ENCODE results near the gene VPS37B.
A peak's percentile ranks its signal among the peaks of the same experiment; 100 is the strongest.

The VPS37B gene

DNA sequence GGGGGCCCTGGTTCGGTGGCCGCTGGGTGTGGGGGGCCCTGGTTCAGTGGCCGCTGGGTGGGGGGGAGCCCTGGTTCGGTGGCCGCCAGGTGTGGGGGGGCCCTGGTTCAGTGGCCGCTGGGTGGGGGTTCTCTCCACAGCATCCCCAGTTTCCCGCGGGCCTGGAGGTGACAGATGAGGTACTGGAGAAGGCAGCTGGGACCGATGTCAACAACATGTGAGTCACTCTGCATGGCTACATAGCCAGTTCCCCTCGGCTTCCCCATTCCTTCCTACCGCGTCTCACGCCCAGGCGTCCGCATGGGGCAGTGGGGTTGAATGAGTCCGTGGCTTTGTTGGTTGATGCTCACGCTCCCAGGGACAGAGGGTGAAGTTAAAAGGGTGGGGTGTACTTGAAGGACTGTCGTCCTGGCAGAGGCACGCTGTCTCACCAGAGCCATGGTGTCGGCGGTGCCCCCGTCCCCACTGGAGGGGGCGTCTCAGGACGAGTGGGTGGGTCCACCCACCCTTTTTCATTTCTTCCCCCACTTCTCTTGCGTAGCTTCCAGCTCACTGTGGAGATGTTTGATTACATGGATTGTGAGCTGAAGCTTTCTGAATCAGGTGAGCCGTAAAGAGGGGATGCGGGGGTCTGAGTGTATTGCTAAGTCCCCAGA lies 45.1 kb downstream of the VPS37B start:
- DNase-seq: no peak

DNA sequence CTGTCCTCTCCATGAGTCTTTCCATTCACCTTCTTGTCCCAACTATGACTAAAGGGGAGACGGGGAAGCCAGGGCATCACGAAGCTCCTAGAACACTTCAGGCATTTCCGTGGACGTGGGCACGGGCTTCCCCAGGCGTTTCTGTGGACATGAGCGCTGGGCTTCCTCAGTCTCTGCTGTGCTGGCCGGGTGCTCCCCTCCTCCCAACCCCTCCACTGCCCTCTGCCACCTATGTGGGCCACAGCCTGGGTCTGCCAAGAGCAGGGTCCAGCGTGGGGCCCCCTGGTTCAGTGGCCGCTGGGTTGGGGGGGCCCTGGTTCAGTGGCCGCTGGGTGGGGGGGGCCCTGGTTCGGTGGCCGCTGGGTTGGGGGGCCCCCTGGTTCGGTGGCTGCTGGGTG lies 45.9 kb downstream of the VPS37B start:
- no peak for DNase-seq

DNA sequence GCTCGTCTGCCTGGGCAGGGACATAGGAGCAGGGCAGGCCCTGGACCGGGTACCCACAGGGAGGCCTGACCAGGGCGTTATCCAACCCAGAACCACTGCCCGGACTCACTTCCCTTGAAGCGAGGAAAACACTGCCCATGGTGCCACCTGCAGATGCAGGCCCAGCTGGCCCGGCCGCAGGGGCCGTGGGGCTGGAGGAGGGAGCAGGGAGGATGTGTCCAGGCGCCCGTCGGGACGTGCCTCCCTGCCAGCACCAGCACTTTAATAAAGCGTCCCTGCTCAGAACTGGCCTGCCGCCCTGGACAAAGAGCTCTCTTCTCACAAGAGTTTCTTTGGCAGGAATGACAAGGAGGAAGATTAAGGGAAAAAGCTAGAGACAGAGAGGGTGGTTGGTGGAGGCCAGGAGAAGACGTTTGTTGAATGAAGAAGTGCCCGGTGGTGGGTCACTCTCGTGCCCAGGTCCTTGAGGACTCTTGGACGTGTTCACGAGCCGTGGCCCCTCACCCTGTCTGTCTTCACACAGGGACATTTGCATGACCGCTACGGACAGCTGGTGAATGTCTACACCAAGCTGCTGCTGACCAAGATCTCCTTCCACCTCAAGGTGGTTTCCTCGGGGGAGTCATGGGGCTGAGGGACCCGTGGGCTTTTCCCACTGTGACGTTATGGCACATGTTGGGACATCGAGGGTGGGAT lies 46.4 kb downstream of the VPS37B start:
- DNase-seq: no peak

DNA sequence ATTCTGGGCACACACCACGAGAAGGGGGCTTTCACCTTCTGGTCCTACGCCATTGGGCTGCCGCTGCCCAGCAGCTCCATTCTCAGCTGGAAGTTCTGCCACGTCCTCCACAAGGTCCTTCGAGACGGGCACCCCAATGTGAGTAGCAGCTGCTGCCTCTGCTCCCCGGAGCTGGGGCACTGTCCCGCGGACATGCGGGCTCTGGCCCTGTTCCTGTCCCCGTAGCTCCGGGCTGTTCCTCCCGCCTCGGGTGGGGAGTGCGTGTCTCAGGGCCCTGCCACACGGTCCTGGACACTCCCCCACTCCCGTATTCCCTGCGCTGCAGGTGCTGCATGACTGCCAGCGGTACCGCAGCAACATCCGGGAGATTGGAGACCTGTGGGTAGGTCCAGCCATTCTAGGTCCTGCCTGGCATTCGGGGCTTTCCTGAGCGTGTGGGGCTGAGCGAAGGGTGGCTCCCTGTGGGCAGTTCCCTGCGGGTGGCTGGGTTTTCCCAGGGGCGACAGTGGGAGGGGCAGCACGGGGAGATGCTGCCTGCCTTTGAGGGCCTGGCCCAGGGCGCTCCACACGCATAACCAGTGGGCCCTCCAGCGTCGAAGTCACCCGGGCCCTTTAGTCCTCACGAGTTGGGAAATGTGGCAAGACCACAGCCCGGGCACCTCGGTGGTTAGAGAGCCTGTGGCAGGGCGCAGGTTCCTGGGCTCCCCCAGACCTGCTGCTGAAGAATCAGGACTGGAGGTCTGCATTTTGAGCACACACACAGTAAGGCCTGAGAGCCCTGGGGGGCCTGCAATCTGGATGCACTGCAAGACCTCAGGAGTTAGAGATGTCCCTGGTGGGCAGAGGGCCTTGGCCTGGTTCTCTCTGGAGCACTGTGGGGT lies 47.2 kb downstream of the VPS37B start:
- DNase-seq: no peak

DNA sequence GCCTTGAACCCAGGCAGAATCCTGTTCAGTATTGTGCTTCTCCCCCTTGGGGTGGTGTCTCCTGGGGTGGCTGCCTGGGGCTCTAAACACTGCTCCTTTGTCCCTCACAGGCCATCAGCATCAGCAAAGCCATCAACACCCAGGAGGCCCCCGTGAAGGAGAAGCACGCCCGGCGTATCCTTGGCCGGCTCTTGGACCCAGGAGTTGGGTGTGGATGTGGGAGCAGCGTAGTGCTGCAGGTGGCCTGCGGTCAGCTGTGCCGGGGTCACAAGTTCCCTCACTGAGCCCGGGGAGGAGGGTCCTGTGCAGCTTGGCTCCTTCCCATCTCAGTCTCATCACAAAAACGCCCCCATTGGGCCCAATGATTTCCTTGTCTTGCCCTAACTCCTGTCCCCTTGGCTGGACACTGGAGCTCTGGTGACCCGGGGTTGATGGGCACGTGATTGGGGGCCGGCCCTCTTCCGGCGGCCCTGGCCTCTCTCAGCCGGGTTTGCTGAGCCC lies 48.0 kb downstream of the VPS37B start:
- DNase-seq: no peak

DNA sequence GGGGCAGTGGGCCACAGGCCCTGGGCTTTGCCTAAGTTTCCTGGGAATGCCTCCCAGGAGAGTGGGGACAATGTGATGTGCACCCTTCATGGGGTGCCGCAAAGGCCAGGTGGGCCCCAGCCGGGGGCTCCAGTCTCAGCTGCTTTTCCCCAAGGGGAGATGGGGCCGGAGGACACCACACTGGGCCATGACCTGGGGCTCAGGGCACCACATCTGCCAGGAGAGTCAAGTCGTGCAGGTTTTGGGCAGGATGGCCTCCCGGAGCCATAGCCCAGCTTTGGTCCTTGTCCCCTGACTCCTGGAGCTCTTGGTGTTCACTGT lies 48.4 kb downstream of the VPS37B start:
- no peak for DNase-seq

DNA sequence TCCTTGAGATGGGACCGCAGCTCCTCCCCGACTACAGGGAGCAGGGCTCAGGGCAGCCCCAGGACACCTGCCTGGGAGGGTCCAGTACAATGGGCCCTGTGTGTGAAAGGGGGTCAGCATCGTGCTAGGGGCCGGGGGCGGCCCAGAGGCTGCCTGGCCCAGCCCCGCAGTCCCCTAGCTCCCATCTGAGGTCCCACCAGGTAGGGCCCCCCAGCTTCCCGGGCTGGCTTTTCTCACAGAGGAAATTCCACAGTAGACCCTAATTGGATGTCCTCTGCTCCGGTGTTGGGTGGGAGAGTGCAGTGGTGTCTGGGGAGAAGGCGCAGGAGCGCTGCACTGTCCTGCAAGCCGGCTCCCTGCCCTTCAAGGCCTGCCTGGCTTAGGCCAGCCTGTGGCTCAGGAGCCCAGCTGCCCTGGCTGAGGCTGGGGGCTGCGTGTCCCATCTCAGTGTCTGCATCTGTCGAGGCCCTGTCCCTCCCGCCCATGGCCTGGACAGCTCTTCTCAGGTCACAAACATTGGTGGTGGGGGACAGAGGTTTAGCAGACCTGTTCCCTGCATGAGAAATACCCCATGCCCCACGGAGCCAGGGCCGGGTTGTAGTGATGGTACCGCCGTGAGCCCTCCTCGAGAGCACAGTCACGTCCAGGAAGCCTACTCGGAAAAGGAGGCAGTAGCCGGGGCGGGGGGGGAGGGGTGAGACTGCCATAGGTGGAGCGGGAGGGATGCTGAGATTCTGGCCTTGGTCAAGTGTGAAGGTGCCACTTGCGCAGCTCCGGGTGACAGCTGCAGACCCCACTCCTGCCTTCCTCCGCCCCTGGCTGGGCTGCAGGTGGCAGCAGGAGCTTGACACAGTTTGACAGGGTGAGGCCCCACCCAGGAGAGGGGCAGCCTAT lies 49.1 kb downstream of the VPS37B start:
- no peak for DNase-seq

DNA sequence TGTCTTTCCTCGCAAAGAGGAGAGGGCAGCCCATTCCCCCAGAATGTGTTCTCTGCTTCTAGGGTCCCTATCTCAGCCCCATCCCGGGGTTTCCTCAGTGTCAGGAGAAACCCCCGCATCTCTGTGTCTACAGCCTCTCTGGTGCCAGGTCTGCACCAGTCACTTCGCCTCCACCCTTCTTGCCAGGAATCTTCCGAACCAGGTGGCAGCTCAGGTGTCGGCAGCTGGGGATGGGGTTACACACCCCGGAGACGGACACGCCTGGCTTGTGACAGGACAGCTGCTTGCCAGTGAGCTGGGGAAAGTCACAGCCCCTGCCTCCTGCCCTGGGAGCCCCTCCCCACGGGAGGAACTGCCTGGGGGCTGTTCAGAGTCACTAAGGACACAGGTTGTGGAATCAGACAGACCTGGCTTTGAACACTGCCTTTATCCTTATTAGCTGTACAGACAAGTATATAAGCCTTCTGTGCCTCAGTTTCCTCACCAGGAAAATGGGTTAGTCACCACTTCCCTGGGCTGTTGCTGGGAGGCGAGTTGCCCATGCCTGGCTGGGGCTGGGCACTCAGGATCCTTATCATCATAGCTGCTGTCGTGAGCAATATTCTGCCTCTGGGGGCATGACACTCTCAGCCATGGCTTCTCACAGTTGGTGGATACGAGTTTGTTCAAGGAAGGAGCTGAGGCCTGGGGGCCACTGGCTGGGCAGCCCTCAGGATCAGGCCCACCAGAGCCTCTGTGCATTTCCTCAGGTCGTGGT lies 49.9 kb downstream of the VPS37B start:
- DNase-seq: no peak

DNA sequence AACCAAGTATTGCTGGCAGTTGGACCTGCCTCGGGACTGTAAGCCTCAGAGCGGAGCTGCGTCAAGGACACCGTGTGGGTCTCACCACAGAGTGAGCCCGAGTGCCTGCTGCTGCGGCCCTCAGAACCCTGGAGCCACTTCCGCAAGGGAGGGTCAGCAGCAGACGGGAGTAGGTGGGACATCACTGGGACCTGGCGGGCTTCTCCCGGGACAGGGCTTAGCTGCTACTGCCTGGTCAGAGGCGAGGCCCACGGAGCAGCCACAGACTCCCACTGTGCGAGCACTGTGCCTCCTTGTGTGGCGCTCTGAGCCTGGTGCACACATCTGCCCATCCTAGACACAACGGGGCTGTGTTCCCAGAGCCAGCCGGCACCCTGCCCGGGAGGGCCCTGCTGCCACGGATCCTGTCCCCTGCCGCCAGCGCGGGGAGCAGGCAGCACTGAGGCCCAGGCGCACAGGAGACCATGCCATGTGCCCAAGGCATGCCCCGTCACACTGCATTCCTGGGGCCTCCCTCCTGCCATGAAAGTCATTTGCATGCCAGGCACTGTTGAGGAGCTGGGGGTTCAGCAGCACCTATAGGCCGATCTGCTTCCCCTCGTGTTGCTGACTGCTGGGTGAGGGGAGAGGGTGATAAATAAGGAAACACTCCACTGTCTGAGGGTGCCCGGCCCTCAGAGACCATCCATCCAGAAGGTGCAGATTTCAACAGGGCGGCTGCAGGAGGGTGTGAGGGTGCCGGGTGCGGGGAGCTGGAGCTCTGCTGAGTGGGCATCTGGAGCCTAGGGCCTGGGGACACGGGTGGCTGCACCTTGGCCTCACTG lies 50.7 kb downstream of the VPS37B start:
- DNase-seq: peak; percentile 11

DNA sequence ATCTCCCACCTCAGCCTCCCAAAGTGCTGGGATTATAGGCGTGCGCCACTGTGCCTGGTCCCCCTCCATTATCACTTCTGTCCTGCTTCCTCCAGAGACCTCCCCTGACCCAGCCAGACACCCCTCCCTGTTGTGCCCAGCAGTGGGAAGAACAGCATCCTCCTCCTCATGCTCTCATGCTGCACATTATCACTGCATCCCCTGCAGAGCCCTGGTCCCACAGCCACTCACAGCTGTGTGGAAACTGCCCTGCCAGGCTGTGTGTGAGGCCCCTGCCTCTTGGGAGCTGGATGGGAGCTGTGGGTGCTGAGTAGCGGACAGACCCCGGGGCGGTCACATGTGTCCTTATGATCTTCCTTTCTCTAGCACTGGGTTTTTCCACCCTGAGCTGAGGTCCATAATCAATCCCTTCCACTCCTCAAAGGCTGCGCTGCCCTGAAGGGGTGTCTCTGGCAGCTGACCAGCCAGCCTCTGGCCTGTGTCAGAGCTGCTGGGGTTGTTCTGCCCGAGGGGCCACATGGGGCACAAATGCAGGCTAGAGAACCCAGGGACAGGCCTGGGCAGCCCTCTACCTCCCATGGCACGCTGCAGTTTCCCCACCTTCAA lies 51.5 kb downstream of the VPS37B start:
- DNase-seq: no peak

DNA sequence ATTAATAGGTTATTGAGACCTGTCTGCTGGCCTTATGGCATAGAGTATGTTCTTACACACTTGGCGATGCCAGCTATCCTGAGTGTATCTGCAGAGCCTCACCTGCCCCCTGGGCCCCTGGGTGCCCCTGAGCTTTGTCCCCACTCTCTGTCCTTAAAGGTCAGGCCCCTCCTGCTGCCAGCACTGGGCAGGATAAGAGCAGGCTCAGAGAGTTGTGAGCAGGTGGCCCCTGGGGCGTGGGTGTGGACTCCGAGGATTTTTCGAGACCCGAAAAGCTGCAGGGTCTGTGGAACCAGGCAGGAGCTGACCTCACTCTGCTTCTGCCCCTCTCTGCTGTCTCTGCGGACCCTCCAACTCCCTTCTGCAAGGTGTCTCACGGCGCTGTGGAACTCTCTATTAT lies 52.5 kb downstream of the VPS37B start:
- DNase-seq: peak; percentile 4

DNA sequence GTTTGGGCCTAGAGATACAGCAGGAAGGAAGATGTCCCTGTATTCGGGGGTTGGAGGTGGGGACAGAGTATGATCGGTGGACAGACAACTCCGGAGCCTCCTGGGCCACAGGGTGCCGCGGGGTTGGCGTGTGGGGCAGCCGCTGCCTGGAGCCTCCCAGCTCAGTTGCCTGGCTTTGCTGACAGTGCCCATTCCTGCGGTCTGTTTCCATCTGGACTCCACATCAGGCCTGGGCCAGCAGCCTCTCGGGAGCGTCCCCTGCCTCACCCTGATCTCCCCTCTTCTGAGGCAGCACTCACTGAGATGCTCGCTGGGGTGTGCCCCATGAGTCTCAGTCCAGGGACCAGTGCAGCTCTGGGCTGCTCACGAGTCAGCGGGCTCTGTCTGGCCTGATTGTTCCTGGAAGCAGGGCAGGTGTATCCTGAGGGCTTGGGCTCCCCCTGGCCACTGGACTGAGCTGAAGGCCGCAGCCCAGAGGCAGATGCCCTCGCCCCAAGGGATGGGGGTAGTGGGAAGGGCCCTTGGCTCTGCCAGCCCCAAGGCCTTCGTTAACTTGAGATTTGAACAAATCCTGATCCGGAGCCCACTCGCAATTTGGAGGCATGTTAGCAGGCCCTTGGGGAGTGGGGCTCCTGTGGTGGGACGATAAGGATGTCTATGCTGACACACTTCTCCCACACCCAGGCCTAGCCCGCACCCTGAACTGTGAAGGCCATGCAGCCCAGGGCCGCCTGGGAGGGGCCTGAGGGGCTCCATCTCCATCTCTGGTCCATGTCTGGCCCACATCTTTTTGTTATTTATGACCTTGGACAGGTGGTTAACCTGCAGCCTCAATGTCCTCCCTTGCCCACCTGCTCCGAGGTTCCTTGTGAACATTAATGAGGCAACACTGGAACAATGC lies 53.2 kb downstream of the VPS37B start:
- peak; percentile 13 for DNase-seq

DNA sequence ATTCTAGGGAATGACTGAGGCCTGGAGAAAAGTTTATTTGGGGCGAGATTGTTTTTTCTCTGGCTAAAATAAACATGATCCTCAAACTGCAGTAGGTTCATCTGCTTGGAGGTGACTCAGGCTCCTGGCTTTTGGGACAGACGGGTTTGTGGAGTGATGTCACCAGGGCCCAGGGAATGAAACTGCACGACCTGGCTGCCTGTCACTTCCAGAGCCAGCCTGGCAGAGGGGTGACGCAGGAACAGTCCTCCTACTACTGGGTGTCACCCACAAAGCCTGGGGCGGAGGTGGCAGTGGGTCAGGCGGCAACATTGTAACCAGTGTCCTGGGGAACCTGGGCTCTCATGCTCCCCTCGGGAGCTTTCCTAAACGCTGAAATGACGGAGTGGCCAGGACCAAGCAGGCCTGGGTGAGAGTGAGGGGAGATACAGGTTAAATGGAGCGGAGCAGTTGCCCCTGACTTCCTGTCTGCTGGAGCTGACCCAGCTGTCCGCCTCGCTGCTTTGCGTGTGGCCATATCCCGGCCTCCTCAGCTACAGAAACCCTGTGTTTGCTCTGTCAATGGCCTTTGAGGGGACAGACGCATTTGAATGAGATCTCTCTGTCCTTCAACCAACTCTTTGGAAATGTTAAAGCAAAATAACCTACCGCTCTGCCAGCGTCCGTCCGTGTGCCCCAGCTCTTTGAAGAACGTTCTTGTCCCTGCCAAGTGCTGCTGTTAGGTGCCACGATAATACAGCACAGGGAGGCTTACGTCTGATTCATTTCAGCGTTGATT lies 54.2 kb downstream of the VPS37B start:
- peak; percentile 10 for DNase-seq

DNA sequence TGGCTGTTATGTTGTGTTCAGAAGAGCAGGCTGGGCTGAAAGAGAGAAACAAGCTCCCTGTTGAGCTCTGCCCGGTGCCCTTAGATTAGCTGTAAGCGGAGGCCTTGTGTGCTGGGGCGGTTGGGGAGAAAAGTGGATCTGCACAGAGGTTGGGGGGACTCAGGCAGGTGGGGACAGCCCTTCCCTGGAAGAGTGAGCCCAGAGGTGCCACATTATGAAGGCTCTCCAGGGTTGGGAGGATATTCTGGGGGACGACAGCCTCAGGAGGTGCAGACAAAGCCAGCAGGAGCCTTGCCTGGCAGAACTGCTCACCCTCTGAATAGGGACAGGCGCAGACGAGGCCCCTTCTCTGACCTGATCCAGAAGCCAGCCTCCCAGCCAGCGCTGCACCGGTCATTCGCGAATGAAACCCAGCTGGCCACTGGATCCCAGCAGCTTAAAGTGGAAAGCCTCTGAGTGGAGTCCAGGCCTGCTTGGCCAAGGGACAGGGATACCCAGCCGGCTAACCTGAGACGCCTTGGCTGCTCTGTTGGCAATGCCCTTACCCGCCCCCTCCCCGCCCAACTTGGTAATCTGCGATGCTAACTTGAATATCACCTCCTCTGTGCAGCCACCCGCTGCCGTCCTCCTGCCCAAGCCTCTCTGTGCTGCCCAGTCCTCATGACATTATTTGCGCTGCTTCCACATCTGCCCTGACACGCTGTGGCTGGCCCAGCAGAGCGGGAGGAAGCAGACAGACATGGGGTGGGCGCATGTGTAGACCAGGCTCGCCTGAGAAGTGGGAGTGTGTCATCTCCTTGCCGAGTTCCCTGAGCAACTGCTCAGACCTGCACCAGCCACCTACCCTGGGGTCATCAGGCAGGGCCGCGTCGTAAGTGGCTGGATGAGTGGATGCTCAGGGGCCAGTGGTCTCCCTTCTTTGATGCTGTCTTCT lies 55.1 kb downstream of the VPS37B start:
- DNase-seq: peak; percentile 9

DNA sequence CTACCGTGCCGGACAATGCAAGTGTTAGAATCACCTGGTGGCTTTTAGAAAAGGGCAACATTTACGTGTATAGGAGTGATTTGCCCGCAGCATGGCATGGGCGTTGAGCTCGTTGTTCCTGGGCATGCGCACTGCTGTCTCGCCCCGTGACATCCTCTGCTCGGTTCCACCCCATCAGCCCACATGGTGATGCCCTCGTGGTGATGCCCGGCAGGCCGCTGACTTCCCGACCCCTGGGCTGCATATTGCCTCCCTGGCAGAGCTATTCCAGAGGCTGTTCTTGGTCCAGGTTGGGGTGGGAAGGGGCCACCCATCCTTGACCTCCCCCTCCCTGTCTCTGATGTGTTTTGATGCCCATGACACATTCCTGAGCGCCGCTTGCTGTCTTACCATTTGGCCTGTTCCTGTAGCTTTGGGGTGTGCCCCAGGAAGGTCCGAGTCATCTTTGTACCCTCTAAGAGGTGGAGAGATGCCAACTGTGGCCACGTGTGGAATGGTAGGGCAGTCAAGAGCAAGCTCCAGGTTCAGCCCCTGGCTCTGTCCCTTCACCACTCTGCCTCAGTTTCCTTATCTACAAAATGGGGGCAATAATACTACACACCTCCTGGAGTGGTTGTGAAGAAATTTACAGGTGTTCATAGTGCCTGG lies 55.9 kb downstream of the VPS37B start:
- DNase-seq: peak; percentile 5

DNA sequence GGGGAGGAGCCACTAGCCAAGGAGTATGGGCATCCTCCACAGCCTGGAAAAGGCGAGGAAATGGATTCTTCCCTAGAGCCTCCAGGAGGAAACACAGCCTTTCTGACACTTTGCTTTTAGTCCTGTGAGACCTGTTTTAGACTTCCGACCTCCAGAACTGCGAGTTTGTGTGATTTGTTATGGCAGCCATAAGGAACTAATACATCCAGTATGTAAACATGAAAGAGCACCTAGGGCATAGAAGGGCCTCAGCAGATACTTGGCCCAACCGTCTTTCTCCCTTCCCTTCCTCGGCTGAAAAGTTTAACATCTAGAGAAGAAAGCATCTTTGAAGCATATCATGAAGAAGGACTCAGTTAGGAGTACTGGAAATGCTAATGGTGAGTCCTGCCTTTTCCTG lies 57.1 kb downstream of the VPS37B start:
- peak; percentile 7 for DNase-seq

Data from CD4-positive, alpha-beta T cell treated with Interleukin-15 for 1 hour (primary cell).